Posterior cingulate gyrus (tissue), 11 donors: ENCODE measurements around the gene COL4A6.
A peak's percentile ranks its signal among the peaks of the same experiment; 100 is the strongest.

Experiments used
- DNase-seq, 10 donors: peaks; one replicate each; pipeline versions ENCODE4 v3.0.0 to v3.0.0-alpha.2; 2020 to 2021; ENCODE audit warnings: mixed read lengths in 3 of 10
- intact Hi-C: fragments of 100-400 bp; cut with DNase I; formaldehyde crosslinking; loops from one replicate; pipeline ENCODE4 v1.15.1; 2023

The COL4A6 gene

DNA sequence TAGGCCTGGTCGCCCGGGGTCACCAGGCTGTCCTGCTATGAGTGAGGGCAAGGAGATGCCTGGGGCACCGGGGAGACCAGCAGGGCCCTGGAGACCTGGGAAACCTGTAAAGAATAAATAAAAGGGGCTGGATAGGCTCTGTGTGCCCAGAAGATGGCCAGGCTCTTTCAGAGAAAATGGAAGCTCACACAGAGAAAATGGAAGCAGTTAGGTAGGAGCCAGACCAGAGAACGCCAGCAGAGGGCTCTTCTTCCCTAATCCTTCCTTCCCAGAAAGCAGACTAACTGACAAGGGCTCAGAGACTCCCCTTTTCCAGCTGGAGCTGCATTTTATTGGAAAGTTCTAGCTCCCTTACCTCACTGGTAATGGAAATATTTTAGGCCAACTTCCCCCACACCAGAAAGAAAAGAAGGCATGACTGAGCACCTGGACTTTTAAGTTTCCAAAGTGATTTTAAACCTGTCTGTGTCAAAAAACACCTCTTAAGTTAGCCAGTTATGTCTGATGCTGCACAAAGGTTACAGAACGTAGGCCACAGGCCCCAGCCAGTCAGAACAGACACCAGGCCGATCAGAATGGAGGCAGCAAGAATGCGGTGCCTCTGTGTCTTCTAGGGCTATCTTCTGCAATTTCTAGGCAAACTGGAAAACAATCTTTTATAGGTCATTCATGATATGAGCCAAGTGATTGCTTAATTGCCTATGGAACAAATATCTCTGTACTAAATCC, 272.7 kb downstream of the COL4A6 start:
- intact Hi-C loops, result no loop called here
- DNase-seq, result peak in 1 of 10 donors; percentile 9

DNA sequence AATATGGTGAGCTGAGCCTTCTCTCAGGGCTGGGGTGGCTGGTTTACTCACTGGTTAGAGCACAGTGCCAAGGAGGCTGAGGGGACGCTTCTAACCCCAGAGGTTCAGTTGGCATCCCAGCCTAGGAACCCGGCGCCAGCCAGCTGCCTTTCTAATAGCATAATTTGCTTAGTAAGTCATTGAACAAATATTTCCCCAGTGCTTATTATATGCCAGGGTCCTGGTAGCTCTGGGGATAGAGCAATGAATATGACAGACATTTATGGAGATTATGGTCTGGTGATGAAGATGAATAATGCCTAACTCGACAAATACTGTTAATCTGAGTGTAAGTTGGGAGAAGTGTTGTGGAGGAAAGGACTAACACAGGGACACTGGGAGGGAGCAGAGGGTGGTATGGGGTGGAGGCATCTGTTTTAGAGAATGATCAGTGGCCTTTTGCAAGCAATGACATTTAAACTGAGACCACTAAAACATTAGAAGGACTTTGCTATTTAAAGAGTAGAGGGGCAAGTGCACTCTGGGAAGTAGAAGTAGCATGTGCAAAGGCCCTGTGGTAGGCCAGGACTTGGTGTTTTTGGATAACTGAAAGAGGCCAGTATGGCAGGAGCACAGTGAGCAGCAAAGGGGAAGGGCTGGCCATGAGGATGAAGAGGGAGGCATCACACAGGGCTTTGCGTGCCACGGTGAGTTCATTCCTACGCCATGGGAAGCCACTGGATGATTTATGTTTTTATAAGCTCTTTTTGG, 274.7 kb downstream of the COL4A6 start:
- no peak for DNase-seq
- intact Hi-C loops, result no loop called here

DNA sequence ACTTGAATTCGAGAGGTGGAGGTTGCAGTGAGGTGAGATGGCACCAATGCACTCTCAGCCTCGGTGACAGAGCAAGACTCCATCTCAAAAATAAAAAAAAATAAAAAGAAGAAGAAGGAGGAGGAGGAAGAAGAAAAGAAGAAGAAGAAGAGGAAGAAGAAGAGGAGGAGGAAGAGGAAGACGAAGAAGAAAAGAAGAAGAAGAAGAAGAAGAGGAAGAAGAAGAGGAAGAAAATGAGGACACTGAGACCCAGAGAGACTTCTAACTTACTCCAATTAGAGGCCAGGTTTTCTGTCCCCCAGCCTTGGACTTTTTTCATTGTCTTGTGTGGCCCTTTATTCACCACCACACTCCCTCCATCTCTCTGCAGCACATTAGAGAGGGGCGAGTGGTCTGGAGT, 276.0 kb downstream of the COL4A6 start:
- intact Hi-C loops, result no loop called here
- DNase-seq, result no peak

- intact Hi-C loops, result no loop called here
- no peak for DNase-seq
Observed at GRCh38 chrX:108160309-108160708, 277.9 kb downstream of the COL4A6 start.

- peak in 1 of 10 donors; percentile 74 for DNase-seq
- intact Hi-C loops, result no loop called here
Observed at GRCh38 chrX:108159028-108159670, 279.1 kb downstream of the COL4A6 start.

DNA sequence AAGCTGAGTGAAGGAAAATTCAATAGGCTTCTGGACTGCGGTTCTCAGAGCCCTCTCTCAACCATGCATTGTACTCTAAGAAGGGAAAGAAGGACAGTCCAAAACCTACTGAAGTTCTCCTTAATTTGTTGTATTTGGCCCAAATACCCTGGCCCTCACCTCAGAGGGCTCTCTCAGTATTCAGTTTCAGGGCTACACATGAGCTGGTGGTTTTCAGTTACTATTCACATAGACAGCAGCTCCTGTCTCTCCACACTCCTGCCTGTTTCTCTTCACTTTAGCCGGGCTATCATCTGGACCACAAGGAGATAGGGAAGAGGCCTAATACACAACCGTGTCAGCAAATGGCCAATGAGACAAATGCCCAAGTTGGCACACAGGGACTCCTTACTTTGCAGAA, 280.6 kb downstream of the COL4A6 start:
- intact Hi-C loops, result no loop called here

DNA sequence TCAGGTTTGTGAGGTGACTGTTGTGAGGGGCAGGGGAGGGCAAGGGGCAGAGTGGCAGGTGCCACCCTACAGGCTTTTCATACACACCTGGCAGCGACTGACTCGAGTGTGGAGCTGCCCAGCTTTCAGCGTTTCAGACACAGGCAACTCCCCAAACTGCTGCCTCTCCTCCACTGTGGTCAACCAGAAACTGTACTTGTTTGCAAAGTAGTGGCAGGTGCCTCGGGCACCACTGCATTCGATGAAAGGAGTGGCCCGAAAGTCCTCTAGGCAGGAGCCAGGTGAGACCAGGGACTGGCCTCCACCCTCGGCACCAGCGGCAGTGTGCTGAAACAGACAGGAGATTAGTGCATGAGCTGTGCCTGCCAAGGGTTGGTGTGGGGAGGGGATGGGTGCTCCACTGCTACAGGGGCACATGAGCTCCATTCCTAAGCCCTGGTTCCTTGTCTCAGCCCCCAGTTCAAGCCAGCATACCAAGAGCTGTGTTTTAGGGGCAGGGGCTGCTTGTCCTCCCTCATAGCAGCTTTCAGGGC, 281.2 kb downstream of the COL4A6 start:
- intact Hi-C loops, result no loop called here
- DNase-seq, result peak in 1 of 10 donors; percentile 82

More for the DNA sequence above, 280.6 kb downstream of the COL4A6 start:
- no peak for DNase-seq

DNA sequence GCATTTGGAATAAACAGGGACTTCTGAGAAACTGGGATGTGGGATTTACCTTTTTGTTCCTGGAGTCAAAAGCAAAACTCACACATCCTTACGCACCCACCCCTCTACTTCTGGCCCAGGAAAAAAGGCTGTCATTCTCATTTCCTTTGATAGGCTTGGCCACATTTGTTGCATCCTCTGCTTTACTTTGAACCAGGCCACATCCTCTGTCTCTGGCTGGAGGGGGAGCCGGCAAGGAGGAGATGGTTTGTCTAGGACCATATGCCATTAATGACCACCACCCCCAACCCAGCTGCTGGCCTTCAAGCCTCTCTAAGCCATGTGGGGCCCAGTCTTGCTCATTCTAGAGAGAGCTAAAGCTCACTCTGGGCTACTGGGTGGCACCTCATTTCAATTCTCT, 282.1 kb downstream of the COL4A6 start:
- intact Hi-C loops, result no loop called here
- DNase-seq, result no peak

GRCh38 chrX:108148524-108148923, 289.7 kb downstream of the COL4A6 start:
- DNase-seq, result no peak
- intact Hi-C loops, result no loop called here

- DNase-seq, result no peak
- intact Hi-C loops, result no loop called here
Observed at GRCh38 chrX:108138814-108139702, 299.2 kb downstream of the COL4A6 start.

- intact Hi-C loops, result no loop called here
- no peak for DNase-seq
Observed at GRCh38 chrX:108134724-108135123, 303.5 kb downstream of the COL4A6 start.

GRCh38 chrX:108132876-108133275, 305.3 kb downstream of the COL4A6 start:
- intact Hi-C loops, result no loop called here
- DNase-seq, result no peak

GRCh38 chrX:108132034-108132433, 306.2 kb downstream of the COL4A6 start:
- DNase-seq, result no peak
- intact Hi-C loops, result no loop called here

GRCh38 chrX:108131471-108131870, 306.8 kb downstream of the COL4A6 start:
- intact Hi-C loops, result no loop called here
- DNase-seq, result no peak

- DNase-seq, result no peak
Observed at GRCh38 chrX:108130889-108131288, 307.3 kb downstream of the COL4A6 start.

DNA sequence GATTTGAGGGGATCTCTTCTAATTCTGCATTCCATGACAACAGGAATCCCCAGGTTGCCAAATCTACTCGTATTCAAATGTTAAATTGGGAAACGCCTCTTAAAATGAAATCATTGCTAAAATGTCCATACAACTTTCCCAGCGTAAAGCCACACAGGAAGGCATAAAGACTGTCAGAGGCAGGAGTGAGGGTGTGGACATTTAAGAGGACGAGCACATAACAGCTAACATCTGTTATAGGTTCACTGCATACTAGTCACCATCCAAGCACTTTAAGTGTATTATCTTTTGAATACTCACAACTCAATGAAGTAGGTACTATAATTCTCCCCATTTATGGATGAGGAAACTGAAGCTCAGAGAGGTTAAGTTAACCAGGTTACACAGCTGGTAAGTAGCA, 311.1 kb downstream of the COL4A6 start:
- no peak for DNase-seq
- intact Hi-C loops, result no loop called here

More at GRCh38 chrX:108130889-108131288, 307.3 kb downstream of the COL4A6 start:
- intact Hi-C loops, result no loop called here

DNA sequence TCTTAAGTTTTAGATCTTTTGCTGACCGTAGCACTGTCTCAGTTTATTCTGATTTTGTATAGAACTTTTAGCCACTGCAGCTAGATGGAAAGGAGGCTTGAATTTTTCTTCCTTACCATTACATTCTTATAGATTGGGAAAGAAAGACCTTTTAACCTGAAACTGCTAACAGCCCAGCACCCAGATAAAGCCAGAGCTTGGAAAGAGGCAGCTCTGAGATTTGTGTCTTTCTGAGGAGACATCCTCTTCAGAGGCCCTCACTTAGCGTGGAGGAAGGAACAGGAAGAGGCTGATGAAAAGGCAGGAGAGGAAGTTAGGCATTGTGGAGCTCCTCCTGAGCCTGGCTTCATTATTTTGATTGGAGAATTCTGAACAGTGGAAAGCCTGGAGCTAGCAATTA, 311.6 kb downstream of the COL4A6 start:
- intact Hi-C loops, result no loop called here
- no peak for DNase-seq

DNA sequence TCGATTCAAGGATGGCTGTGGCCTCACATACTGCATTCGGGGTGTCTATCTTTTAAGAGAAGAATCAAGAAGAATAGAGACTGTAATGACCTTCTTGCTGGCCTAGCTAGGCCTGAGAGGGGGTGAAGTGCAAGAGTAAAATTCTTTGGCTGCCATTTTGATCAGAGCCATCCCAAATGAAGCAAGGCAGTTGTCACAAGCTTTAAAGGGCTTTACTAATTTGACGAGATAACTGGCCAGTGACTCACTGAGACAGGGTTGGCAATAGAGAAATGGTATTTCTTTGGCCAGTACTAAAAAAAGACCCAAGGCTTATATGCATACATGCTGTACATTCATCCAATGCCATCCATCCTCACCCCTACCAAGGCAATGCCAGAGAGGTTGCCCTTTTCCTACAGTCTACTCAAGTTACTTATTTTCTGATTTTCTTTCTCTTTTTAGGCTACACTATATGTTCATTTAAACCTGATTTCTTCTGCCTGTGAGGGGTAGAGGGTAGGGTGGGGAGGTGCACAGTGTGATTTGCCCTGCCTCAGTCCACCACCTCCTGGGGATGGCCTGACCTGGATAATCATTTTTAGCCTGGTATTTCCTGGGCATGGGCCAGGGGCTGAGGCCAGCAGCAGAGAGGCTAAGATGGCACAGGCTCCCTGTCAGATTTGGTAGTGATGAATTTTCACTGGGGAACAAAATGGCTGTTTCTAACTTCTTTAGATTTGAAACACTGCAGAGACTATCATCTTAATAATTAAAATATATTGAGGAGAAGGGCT, 314.4 kb downstream of the COL4A6 start:
- DNase-seq, result no peak
- intact Hi-C loops, result no loop called here

DNA sequence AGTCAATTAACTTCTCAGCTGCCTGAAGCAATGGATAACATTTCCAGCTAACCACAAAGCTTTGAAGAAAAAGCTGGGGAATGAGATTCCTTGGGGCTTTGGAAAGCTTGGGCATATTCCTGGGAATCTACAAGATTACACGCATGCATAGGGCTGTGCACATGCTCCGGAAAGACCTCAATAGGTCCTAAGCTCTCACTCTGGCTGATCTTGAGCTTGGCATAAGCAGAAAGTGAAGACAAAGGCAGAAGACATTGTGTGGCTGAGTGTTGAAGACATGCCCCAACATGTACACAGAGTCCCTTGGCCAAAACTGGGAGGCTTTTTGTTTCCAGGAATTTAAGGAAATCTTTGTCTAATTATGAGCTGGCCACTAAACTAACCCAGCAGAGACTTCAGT, 315.5 kb downstream of the COL4A6 start:
- DNase-seq, result no peak
- intact Hi-C loops, result no loop called here

- intact Hi-C loops, result no loop called here
- DNase-seq, result no peak
Observed at GRCh38 chrX:108121291-108121690, 316.9 kb downstream of the COL4A6 start.
